ENCODE results near the gene MEX3D. TPM values are rescaled to one million over a fixed set of nuclear protein-coding genes. Genes with fewer than 3 reads are reported as not detected.

The MEX3D gene
- total and polyA plus RNA-seq, 8 donors: 4.9 to 90.4 (median 10.8) TPM

GRCh38 chr19:1610579-1610978 lies 42.5 kb upstream of the MEX3D start:
- DNase-seq: no peak
- 69 to 81% (median 72%) methylated on average over 10 to 11 of the region's 11 CpGs for WGBS, 5 donors
- no peak for TF ChIP-seq POLR2A (IDR thresholded peaks at IDR 0.05)
- no peak for TF ChIP-seq EP300 (IDR thresholded peaks at IDR 0.05)
- Histone ChIP-seq H3K36me3 (peaks cover 40 to 60% (median 59%) of the 10 kb centered on the region in 4 donors), H3K4me3 (no peak overlapping the region), H3K9me3 (no peaks in the 10 kb centered on the region), H3K27ac (no peak overlapping the region), H3K27me3 (no peaks in the 10 kb centered on the region), H3K4me1 (peaks cover 7 to 18% (median 9%) of the 10 kb centered on the region in 4 donors)
- intact Hi-C loops (cut with DNase I; ENCODE audit: low total_unique reads): loop anchor here (5.0 kb wide), 1 partner anchor 37 kb away; no protein-coding TSS in a partner anchor

- no peak for DNase-seq
- Histone ChIP-seq H3K4me3 (no peak overlapping the region), H3K36me3 (peaks cover 33 to 53% (median 52%) of the 10 kb centered on the region in 4 donors), H3K27me3 (no peaks in the 10 kb centered on the region), H3K9me3 (no peaks in the 10 kb centered on the region), H3K4me1 (peaks cover 7 to 18% (median 9%) of the 10 kb centered on the region in 4 donors), H3K27ac (no peak overlapping the region)
- WGBS, 5 donors: 86 to 93% (median 91%) methylated on average over 5 to 16 of the region's 16 CpGs
- TF ChIP-seq CTCF (IDR thresholded peaks at IDR 0.05) (no peak), POLR2A (IDR thresholded peaks at IDR 0.05) (no peak)
- intact Hi-C loops (cut with DNase I; ENCODE audit: low total_unique reads): loop anchor here (5.0 kb wide), 1 partner anchor 37 kb away; no protein-coding TSS in a partner anchor
These were observed 41.8 kb upstream of the MEX3D start for GRCh38 chr19:1609680-1610474.

GRCh38 chr19:1609103-1609396 lies 40.9 kb upstream of the MEX3D start:
- H3K4me1 ChIP-seq: peaks cover 15 to 25% (median 17%) of the 10 kb centered on the region in 4 donors
- H3K27me3 ChIP-seq: no peaks in the 10 kb centered on the region
- TF ChIP-seq POLR2A (IDR thresholded peaks at IDR 0.05): no peak
- TF ChIP-seq POLR2AphosphoS5 (IDR thresholded peaks at IDR 0.05): no peak
- no peak for TF ChIP-seq CTCF (IDR thresholded peaks at IDR 0.05)
- no peak for TF ChIP-seq EP300 (IDR thresholded peaks at IDR 0.05)
- H3K9me3 ChIP-seq: no peaks in the 10 kb centered on the region
- intact Hi-C loops (cut with DNase I; ENCODE audit: low total_unique reads): no loop called here
- WGBS, 5 donors: 33 to 49% (median 45%) methylated on average over 6 to 10 of the region's 10 CpGs
- peak overlapping the region in 1 of 4 donors; percentile 15 for H3K4me3 ChIP-seq
- peaks cover 25 to 45% (median 43%) of the 10 kb centered on the region in 4 donors for H3K36me3 ChIP-seq
- no peak for DNase-seq
- H3K27ac ChIP-seq: peak overlapping the region in 2 of 5 donors; percentile 16 to 37

GRCh38 chr19:1608359-1609102 lies 40.4 kb upstream of the MEX3D start:
- Histone ChIP-seq H3K27me3 (no peaks in the 10 kb centered on the region), H3K36me3 (peaks cover 23 to 40% (median 38%) of the 10 kb centered on the region in 4 donors), H3K4me1 (peaks cover 20 to 31% (median 23%) of the 10 kb centered on the region in 4 donors), H3K4me3 (peak overlapping the region in 1 of 4 donors; percentile 15), H3K27ac (peak overlapping the region in 2 of 5 donors; percentile 16 to 37), H3K9me3 (no peaks in the 10 kb centered on the region)
- no peak for TF ChIP-seq EP300 (IDR thresholded peaks at IDR 0.05)
- no peak for TF ChIP-seq POLR2AphosphoS5 (IDR thresholded peaks at IDR 0.05)
- TF ChIP-seq CTCF (IDR thresholded peaks at IDR 0.05): no peak
- no peak for TF ChIP-seq POLR2A (IDR thresholded peaks at IDR 0.05)
- intact Hi-C loops (cut with DNase I; ENCODE audit: low total_unique reads): no loop called here
- 48 to 63% (median 58%) methylated on average over 14 to 23 of the region's 23 CpGs for WGBS, 5 donors
- no peak for DNase-seq

Data from stomach (tissue), 9 donors.